ENCODE results near the gene LRRC18. TPM values are rescaled to one million over a fixed set of nuclear protein-coding genes. Genes with fewer than 3 reads are reported as not detected.
A peak's percentile ranks its signal among the peaks of the same experiment; 100 is the strongest.

The LRRC18 gene
- total RNA-seq, 1 donor from 2014 or later, result 3.3 TPM

DNA sequence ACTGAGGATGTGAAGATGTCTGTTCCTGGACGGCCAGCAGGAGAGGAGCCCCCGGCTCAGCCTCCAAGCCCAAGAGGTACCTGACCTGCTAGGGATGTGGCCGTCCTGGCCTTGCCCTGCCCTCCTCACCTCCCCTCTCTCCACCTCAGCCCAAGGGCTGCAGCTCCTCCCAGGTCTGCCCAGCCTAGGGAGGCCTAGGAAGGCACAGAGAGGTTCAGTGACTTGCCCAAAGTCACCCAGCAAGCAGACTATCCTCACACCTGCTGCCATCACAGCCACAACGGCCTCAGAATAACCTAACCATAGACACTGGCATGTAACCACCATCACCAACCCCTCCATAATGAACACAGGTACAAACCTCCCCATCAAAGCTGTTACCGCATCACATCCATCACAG lies 38.7 kb upstream of the LRRC18 start:
- no peak for DNase-seq

DNA sequence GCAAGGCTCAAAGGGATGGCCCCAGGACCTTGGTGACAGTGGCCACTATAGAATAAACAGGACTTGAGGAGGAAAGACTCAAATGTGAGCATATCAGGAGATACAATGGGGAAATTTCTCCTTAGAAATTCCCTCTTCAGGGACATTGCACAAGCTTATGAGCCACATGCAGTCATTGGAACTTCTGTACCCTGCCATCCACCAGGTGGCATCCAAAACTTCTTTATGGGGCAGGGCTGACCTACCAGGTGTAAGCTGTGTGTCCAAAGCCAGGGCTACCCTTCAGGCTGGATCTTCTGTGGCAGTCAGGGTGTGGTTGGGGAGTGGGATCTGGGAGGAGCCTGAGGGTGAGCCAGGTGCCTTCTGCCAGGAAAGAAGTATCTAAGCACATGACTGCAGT lies 36.6 kb upstream of the LRRC18 start:
- peaks cover 4% of the 10 kb centered on the region for H3K36me3 ChIP-seq
- peaks cover 5% of the 10 kb centered on the region for H3K4me1 ChIP-seq
- no peaks in the 10 kb centered on the region for H3K27me3 ChIP-seq (ENCODE audit: low read depth)
- no peak for DNase-seq
- no peaks in the 10 kb centered on the region for H3K9me3 ChIP-seq
- ATAC-seq, result peak in 1 of 2 donors; percentile 48
- intact Hi-C loops (cut with DNase I), result no loop called here
- TF ChIP-seq, protein P1, sequence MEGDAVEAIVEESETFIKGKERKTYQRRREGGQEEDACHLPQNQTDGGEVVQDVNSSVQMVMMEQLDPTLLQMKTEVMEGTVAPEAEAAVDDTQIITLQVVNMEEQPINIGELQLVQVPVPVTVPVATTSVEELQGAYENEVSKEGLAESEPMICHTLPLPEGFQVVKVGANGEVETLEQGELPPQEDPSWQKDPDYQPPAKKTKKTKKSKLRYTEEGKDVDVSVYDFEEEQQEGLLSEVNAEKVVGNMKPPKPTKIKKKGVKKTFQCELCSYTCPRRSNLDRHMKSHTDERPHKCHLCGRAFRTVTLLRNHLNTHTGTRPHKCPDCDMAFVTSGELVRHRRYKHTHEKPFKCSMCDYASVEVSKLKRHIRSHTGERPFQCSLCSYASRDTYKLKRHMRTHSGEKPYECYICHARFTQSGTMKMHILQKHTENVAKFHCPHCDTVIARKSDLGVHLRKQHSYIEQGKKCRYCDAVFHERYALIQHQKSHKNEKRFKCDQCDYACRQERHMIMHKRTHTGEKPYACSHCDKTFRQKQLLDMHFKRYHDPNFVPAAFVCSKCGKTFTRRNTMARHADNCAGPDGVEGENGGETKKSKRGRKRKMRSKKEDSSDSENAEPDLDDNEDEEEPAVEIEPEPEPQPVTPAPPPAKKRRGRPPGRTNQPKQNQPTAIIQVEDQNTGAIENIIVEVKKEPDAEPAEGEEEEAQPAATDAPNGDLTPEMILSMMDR (IDR thresholded peaks at IDR 0.05), result peak; percentile 26
- H3K4me3 ChIP-seq, result no peak overlapping the region
- no peak overlapping the region for H3K27ac ChIP-seq

More for the DNA sequence above, 38.7 kb upstream of the LRRC18 start:
- H3K4me3 ChIP-seq, result no peak overlapping the region
- peaks cover 11% of the 10 kb centered on the region for H3K4me1 ChIP-seq
- no peaks in the 10 kb centered on the region for H3K27me3 ChIP-seq (ENCODE audit: low read depth)
- no peaks in the 10 kb centered on the region for H3K9me3 ChIP-seq
- H3K27ac ChIP-seq, result no peak overlapping the region
- TF ChIP-seq, protein P1 (IDR thresholded peaks at IDR 0.05), result no peak
- intact Hi-C loops (cut with DNase I), result no loop called here
- no peak for ATAC-seq
- no peaks in the 10 kb centered on the region for H3K36me3 ChIP-seq

DNA sequence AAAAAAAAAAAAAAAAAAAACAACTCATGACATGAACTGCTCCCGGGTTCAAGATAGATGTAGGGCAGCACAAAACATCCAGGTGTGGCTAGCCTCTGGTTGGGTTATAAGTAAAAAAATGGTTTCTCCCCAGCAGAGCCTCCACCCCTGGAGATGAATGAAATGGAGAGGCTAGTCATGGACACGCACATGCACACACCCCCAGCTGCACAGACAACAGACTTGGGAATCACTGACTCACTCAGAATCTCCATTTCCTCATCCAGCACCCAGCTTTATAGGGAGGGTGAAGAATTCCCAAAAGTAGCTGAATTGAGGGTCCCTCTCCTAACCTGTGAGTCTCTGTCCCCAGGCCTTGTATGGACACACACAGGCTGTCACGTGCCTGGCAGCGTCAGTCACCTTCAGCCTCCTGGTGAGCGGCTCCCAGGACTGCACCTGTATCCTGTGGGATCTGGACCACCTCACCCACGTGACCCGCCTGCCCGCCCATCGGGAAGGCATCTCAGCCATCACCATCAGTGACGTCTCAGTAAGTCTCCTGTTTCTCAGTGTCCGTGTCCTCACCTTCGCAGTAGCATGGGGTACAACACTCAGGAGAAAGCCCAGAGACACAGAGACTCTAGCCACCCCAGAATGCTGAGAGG lies 35.0 kb upstream of the LRRC18 start:
- TF ChIP-seq, protein P1 (IDR thresholded peaks at IDR 0.05), result no peak
- H3K36me3 ChIP-seq, result peaks cover 8% of the 10 kb centered on the region
- H3K9me3 ChIP-seq, result no peaks in the 10 kb centered on the region
- DNase-seq (no peak), ATAC-seq (no peak)
- no peak overlapping the region for H3K4me3 ChIP-seq
- no peaks in the 10 kb centered on the region for H3K4me1 ChIP-seq
- H3K27ac ChIP-seq, result no peak overlapping the region
- intact Hi-C loops (cut with DNase I), result no loop called here
- H3K27me3 ChIP-seq (ENCODE audit: low read depth), result no peaks in the 10 kb centered on the region

DNA sequence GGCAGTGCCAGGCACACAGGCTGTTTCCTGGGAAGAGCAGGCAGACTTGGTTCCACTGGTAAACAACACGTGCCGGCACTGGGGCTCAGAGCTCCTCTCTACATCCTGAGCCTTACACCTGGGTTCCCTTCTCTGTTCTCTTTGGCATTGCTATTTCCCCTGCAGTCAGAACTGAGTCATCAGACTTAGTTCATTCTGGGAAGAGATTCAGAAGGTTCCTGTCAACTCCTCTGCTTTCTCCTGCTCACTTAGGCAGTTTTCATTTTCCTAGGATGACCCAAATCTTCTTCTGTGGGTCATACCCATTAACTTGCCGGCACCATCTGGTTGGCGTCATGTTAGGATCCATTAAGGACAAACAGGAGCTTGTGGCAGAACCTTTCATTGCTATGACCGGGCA lies 33.4 kb upstream of the LRRC18 start:
- intact Hi-C loops (cut with DNase I), result no loop called here

DNA sequence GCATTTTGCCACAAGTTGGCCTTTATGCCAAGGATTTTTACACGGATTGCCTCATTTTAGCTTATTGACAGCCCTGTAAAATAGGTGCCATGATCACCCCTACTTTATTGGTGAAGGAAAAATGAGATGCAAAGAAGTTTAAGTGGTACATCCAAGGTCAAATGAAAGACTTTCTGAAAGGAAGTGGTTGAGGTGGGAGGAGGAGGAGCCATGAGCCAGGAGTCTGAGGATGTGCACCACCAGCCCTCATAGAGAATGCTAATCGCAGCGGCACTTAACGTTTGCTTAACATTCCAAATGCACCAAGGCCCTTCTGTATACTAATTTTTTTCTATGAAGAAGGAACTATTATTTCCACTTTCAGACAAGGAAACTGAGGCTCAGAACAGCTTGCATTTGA lies 31.0 kb upstream of the LRRC18 start:
- Histone ChIP-seq H3K9me3 (no peaks in the 10 kb centered on the region), H3K4me1 (no peaks in the 10 kb centered on the region), H3K27me3 (ENCODE audit: low read depth) (no peaks in the 10 kb centered on the region), H3K27ac (no peak overlapping the region), H3K4me3 (no peak overlapping the region), H3K36me3 (peaks cover 8% of the 10 kb centered on the region)
- ATAC-seq (no peak), DNase-seq (no peak)
- TF ChIP-seq, protein P1 (IDR thresholded peaks at IDR 0.05), result no peak
- intact Hi-C loops (cut with DNase I), result no loop called here

More for the DNA sequence above, 33.4 kb upstream of the LRRC18 start:
- Histone ChIP-seq H3K27me3 (ENCODE audit: low read depth) (no peaks in the 10 kb centered on the region), H3K4me1 (no peaks in the 10 kb centered on the region), H3K4me3 (no peak overlapping the region), H3K27ac (no peak overlapping the region), H3K36me3 (peaks cover 8% of the 10 kb centered on the region), H3K9me3 (no peaks in the 10 kb centered on the region)
- TF ChIP-seq, protein P1 (IDR thresholded peaks at IDR 0.05), result no peak
- no peak for DNase-seq
- no peak for ATAC-seq

Data from lower lobe of right lung (tissue), 2 donors.